Omental fat pad (tissue), 4 donors: ENCODE data around the gene EDRF1. TPM values are rescaled to one million over a fixed set of nuclear protein-coding genes. Genes with fewer than 3 reads are reported as not detected.

ENCODE experiments used
- ATAC-seq: fragments of 150-250 bp; one replicate; pipeline ENCODE4 v1.9.1; 2016; ENCODE audit warnings: mild to moderate bottlenecking, moderate library complexity; ENCODE audit not compliant: low FRiP score
- DNase-seq: peaks from one replicate; pipeline ENCODE4 v3.0.0-alpha.2; 2019; ENCODE audit warnings: low spot score
- total RNA-seq, 4 donors: library from RNA; depleted of rRNA; stranded (reverse); fragments of >200 nt; gene quantifications; one replicate each; pipeline ENCODE4 v1.1.0, GENCODE V29; 2016
- TF ChIP-seq, protein P1 (sequence below), 3 donors: fragments of 450-650 bp; IDR thresholded peaks; one replicate each; pipeline ENCODE4 v1.5.1; 2016 to 2017; ENCODE audit warnings: antibody characterized with exemption in 3 of 3, mild to moderate bottlenecking in 3 of 3, moderate library complexity in 2 of 3

The EDRF1 gene
- total RNA-seq, 4 donors from 2014 or later, result 10.9 to 26.3 (median 22.1) TPM

GRCh38 chr10:125801574-125801973 is 82.1 kb downstream of the EDRF1 start:
- ATAC-seq (no peak), DNase-seq (no peak)
- TF ChIP-seq, protein P1, sequence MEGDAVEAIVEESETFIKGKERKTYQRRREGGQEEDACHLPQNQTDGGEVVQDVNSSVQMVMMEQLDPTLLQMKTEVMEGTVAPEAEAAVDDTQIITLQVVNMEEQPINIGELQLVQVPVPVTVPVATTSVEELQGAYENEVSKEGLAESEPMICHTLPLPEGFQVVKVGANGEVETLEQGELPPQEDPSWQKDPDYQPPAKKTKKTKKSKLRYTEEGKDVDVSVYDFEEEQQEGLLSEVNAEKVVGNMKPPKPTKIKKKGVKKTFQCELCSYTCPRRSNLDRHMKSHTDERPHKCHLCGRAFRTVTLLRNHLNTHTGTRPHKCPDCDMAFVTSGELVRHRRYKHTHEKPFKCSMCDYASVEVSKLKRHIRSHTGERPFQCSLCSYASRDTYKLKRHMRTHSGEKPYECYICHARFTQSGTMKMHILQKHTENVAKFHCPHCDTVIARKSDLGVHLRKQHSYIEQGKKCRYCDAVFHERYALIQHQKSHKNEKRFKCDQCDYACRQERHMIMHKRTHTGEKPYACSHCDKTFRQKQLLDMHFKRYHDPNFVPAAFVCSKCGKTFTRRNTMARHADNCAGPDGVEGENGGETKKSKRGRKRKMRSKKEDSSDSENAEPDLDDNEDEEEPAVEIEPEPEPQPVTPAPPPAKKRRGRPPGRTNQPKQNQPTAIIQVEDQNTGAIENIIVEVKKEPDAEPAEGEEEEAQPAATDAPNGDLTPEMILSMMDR (IDR thresholded peaks at IDR 0.05), result no peak

GRCh38 chr10:125802131-125802530 is 82.6 kb downstream of the EDRF1 start:
- TF ChIP-seq, protein P1 (IDR thresholded peaks at IDR 0.05), result no peak
- ATAC-seq (no peak), DNase-seq (no peak)

GRCh38 chr10:125802739-125803138 is 83.2 kb downstream of the EDRF1 start:
- ATAC-seq, result no peak
- TF ChIP-seq, protein P1 (IDR thresholded peaks at IDR 0.05), result no peak
- no peak for DNase-seq

- TF ChIP-seq, protein P1 (IDR thresholded peaks at IDR 0.05), result no peak
- ATAC-seq (no peak), DNase-seq (no peak)
Observed at GRCh38 chr10:125808047-125808446, 88.5 kb downstream of the EDRF1 start.

DNA sequence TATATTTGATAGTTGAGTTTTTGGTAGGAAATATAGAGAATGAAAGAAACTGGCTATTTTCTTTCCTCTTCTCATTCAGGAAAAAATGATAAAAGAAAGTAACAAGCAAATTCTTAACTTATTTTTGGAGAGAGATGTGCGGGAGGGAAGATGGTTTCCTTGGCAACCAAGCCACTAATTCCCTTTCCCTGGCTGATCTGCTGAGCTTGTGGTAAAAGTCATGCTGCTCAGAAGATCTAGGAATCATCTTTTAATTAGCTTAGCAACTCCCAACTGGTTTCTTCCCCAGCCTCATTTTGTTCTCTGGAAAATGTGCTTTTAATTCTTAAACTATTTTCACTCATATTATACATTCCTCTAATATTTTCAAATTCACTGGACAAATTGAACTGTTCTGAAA is 91.7 kb downstream of the EDRF1 start:
- ATAC-seq (no peak), DNase-seq (no peak)
- TF ChIP-seq, protein P1 (IDR thresholded peaks at IDR 0.05), result no peak

- TF ChIP-seq, protein P1 (IDR thresholded peaks at IDR 0.05), result no peak
- no peak for DNase-seq
- no peak for ATAC-seq
Observed at GRCh38 chr10:125812128-125812750, 92.7 kb downstream of the EDRF1 start.

Other genes with a start within 250 kb of the EDRF1 start
- not detected for gene TEX36, start 36.5 kb upstream of the EDRF1 start, total RNA-seq
- not detected for gene MMP21, start 56.1 kb downstream of the EDRF1 start, total RNA-seq
- 10 to 100 TPM; 30.6 to 39.8 (median 39.3) TPM for gene UROS, start 103.5 kb downstream of the EDRF1 start, total RNA-seq
- 10 to 100 TPM; 39.6 to 93.8 (median 44.9) TPM for gene BCCIP, start 103.8 kb downstream of the EDRF1 start, total RNA-seq
- gene DHX32, start 161.6 kb downstream of the EDRF1 start, total RNA-seq, result 10 to 100 TPM; 16.7 to 27.4 (median 21.4) TPM
- gene FANK1, start 176.9 kb downstream of the EDRF1 start, total RNA-seq, result 1 to 10 TPM in 2 of 4 donors, under 1 TPM in 2; 0.94 to 3.0 (median 1.1) TPM